ENCODE measurements around the gene CNPY4. TPM values are rescaled to one million over a fixed set of nuclear protein-coding genes. Genes with fewer than 3 reads are reported as not detected.

Gene CNPY4
- total RNA-seq, 1 donor: 40.2 TPM

GRCh38 chr7:100091411-100092181 lies 27.8 kb upstream of the CNPY4 start:
- H3K4me3 ChIP-seq (ENCODE audit: low read depth, low read length): no peak overlapping the region
- no peak for DNase-seq (ENCODE audit: low read depth)
- no peak for TF ChIP-seq CTCF (IDR thresholded peaks at IDR 0.05; ENCODE audit: insufficient read depth, low read depth, low read length)

DNA sequence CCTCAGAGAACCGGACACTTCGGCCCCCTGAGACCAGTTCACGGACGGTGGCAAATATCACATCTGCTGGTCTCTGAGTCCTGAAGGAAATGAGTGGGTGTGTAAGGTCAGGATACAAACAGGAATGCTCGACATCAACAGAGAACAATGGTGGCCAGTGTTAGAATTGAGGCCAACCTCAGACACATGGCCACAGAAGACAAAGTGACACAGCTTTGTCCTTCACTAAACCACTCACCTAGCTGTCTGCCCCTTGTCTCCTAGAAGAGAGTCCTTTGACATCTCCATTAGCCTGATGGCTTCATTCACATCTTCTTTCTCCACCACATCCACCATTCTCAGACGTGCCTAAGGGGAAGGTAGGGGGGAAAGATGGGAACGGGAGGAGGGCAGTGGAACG lies 26.4 kb upstream of the CNPY4 start:
- no peak for TF ChIP-seq CTCF (IDR thresholded peaks at IDR 0.05; ENCODE audit: insufficient read depth, low read depth, low read length)
- no peak for DNase-seq (ENCODE audit: low read depth)
- H3K4me3 ChIP-seq (ENCODE audit: low read depth, low read length): no peak overlapping the region

GRCh38 chr7:100093498-100093897 lies 25.9 kb upstream of the CNPY4 start:
- TF ChIP-seq CTCF (IDR thresholded peaks at IDR 0.05; ENCODE audit: insufficient read depth, low read depth, low read length): no peak
- DNase-seq (ENCODE audit: low read depth): no peak
- H3K4me3 ChIP-seq (ENCODE audit: low read depth, low read length): no peak overlapping the region

DNA sequence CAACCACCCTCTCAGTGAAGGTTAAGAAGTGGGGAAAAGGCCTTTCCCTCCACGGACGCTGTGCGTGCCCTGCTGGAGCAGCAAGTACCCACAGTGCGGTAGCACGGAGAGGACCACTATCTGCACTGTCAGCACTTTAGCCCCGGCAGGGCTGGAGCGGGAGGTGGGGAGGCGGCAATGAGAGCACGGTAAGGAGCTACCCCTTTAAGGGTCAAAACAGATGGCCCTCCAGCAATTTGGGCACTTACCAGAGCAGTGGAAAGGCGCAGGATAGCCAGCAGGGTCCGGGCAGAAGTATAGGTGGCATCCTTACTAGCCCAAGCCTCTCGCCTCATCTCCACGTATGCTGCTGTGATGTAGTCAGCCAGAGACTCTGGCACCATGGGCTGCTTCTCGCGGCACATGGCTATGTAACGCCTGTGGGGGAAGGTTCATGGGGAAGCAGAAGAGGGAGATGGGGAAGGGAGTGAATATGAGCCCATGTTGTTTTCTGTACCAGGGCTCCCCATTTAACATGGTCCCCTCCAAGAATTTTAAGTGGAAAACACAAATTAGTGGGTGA lies 25.4 kb upstream of the CNPY4 start:
- no peak for TF ChIP-seq CTCF (IDR thresholded peaks at IDR 0.05; ENCODE audit: insufficient read depth, low read depth, low read length)
- DNase-seq (ENCODE audit: low read depth): no peak
- no peak overlapping the region for H3K4me3 ChIP-seq (ENCODE audit: low read depth, low read length)

- DNase-seq (ENCODE audit: low read depth): no peak
- no peak for TF ChIP-seq CTCF (IDR thresholded peaks at IDR 0.05; ENCODE audit: insufficient read depth, low read depth, low read length)
- no peak overlapping the region for H3K4me3 ChIP-seq (ENCODE audit: low read depth, low read length)
Observed at GRCh38 chr7:100095289-100095688, 24.1 kb upstream of the CNPY4 start.

DNA sequence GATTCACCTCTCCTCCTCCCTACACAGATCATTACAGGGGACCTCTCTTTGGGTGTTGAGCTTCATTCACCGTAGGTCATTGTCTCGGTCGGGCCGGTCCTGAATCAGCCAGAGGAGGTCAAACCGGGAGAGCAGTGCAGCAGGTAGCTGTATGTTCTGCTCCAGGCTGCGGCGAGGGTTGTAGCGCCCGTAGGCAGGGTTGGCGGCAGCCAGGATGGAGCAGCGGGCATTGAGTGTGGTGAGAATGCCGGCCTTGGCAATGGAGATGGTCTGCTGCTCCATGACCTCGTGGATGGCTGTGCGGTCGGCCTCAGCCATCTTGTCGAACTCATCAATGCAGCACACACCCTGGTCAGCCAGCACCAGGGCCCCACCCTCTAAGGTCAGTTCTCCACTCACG lies 23.7 kb upstream of the CNPY4 start:
- no peak for DNase-seq (ENCODE audit: low read depth)
- H3K4me3 ChIP-seq (ENCODE audit: low read depth, low read length): no peak overlapping the region
- TF ChIP-seq CTCF (IDR thresholded peaks at IDR 0.05; ENCODE audit: insufficient read depth, low read depth, low read length): no peak
